Smooth muscle cell (in vitro differentiated cells): ENCODE measurements around the gene MFAP3L. TPM values are rescaled to one million over a fixed set of nuclear protein-coding genes. Genes with fewer than 3 reads are reported as not detected.

ENCODE experiments used
- DNase-seq: peaks from one replicate; lab custom pipeline; 2025; ENCODE audit not compliant: unreplicated experiment; lab: John Stamatoyannopoulos, UW
- H2AFZ ChIP-seq: fragments of 200-600 bp; sonication (generic); 2 replicates; pipeline ENCODE4 v1.6.0; 2016; ENCODE audit warnings: antibody characterized with exemption, low read depth, mild to moderate bottlenecking
- H3F3A ChIP-seq: fragments of 200-600 bp; sonication (generic); 2 replicates; pipeline ENCODE4 v1.6.0; 2017; ENCODE audit warnings: antibody characterized with exemption, low read depth
- H3K27ac ChIP-seq: fragments of 200-600 bp; sonication (generic); 2 replicates; pipeline ENCODE4 v1.5.1; 2016; ENCODE audit warnings: low read depth, mild to moderate bottlenecking
- H3K27me3 ChIP-seq: fragments of 200-600 bp; sonication (generic); 2 replicates; pipeline ENCODE4 v1.6.1; 2016; ENCODE audit warnings: low read depth, mild to moderate bottlenecking
- H3K36me3 ChIP-seq: fragments of 200-600 bp; sonication (generic); 2 replicates; pipeline ENCODE4 v1.5.1; 2016; ENCODE audit warnings: low read depth
- H3K4me1 ChIP-seq: fragments of 200-600 bp; sonication (generic); 2 replicates; pipeline ENCODE4 v1.5.1; 2016; ENCODE audit warnings: low read depth
- H3K4me2 ChIP-seq: fragments of 200-600 bp; sonication (generic); 2 replicates; pipeline ENCODE4 v1.6.0; 2016; ENCODE audit warnings: mild to moderate bottlenecking
- H3K4me3 ChIP-seq: fragments of 200-600 bp; sonication (generic); 2 replicates; pipeline ENCODE4 v1.5.1; 2016; ENCODE audit warnings: mild to moderate bottlenecking
- H3K79me2 ChIP-seq: fragments of 200-600 bp; sonication (generic); 2 replicates; pipeline ENCODE4 v1.6.0; 2016; ENCODE audit warnings: low read depth, mild to moderate bottlenecking
- H3K9ac ChIP-seq: fragments of 200-600 bp; sonication (generic); 2 replicates; pipeline ENCODE4 v1.6.0; 2016; ENCODE audit warnings: low read depth
- H3K9me3 ChIP-seq: fragments of 200-600 bp; sonication (generic); replicated peaks from 2 replicates; pipeline ENCODE4 v1.5.1; 2016; ENCODE audit warnings: low read depth
- H4K20me1 ChIP-seq: fragments of 200-600 bp; sonication (generic); 2 replicates; pipeline ENCODE4 v1.6.0; 2016; ENCODE audit warnings: low read depth
- CTCF ChIP-seq: fragments of 200-600 bp; sonication (generic); IDR thresholded peaks from 2 replicates; pipeline ENCODE4 v1.5.1; 2017; ENCODE audit warnings: borderline replicate concordance, mild to moderate bottlenecking, antibody characterized with exemption; ENCODE audit not compliant: insufficient read depth, poor library complexity, severe bottlenecking
- WGBS: methylation state at CpG from one replicate; pipeline ENCODE4 v1.1.7; 2016; ENCODE audit warnings: low lambda C conversion rate; 5-methylcytosine and 5-hydroxymethylcytosine counted together
- polyA plus RNA-seq: library from polyadenylated mRNA; unstranded; fragments of >200 nt; fragmentation: Nextera tagmentation; extraction: Ambion mirVana; gene quantifications from 2 replicates; pipeline ENCODE4 v1.2.1, GENCODE V29; 2016
- total RNA-seq: library from RNA; depleted of rRNA; stranded (reverse); fragments of >200 nt; gene quantifications from 2 replicates; pipeline ENCODE4 v1.2.3, GENCODE V29; 2014

MFAP3L gene
- total and polyA plus RNA-seq, 2 experiments from 2014 or later = 2.0 to 27.4 TPM

- Histone ChIP-seq H3K4me2 (no peak overlapping the region), H4K20me1 (no peaks in the 10 kb centered on the region), H3K27ac (no peak overlapping the region), H3K9me3 (no peaks in the 10 kb centered on the region), H3K79me2 (no peaks in the 10 kb centered on the region), H3K36me3 (no peaks in the 10 kb centered on the region), H3K27me3 (no peaks in the 10 kb centered on the region), H3K4me1 (peaks cover 25% of the 10 kb centered on the region), H3F3A (no peaks in the 10 kb centered on the region), H3K9ac (no peak overlapping the region), H3K4me3 (no peak overlapping the region), H2AFZ (no peak overlapping the region)
- no peak for DNase-seq
- TF ChIP-seq CTCF = no peak
- WGBS = 96% methylated on average over 2 of the region's 2 CpGs
Observed at GRCh38 chr4:169999923-170000322, 26.3 kb downstream of the MFAP3L start.

DNA sequence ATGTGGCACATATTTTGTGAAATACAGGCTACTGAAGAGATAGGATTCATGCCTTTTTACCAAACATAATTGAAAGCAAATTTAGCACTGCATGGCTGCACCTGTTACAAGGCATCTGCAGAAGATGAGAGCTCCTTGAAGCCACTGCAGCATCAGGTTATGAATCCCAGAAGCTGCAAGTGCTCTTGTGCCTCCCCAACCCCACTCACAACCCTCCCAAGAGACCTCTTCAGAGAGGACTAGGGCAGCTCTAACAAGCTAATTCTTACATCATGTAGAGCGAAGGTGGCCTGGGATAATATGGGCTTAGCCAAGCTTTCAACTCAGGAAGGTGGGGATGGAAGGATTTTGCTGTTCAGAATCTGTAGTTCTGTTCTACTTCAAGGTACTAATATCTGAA is 27.2 kb downstream of the MFAP3L start:
- no peak for DNase-seq
- no peak overlapping the region for H3K9ac ChIP-seq
- WGBS = 94% methylated on average over 1 of the region's 1 CpG
- H3K4me2 ChIP-seq = no peak overlapping the region
- no peak for TF ChIP-seq CTCF
- H4K20me1 ChIP-seq = no peaks in the 10 kb centered on the region
- no peak overlapping the region for H2AFZ ChIP-seq
- peaks cover 16% of the 10 kb centered on the region for H3K4me1 ChIP-seq
- no peaks in the 10 kb centered on the region for H3K36me3 ChIP-seq
- H3K9me3 ChIP-seq = no peaks in the 10 kb centered on the region
- H3F3A ChIP-seq = no peaks in the 10 kb centered on the region
- no peaks in the 10 kb centered on the region for H3K79me2 ChIP-seq
- H3K27ac ChIP-seq = no peak overlapping the region
- no peaks in the 10 kb centered on the region for H3K27me3 ChIP-seq
- no peak overlapping the region for H3K4me3 ChIP-seq

GRCh38 chr4:169996379-169997240 is 29.6 kb downstream of the MFAP3L start:
- no peaks in the 10 kb centered on the region for H3K36me3 ChIP-seq
- no peaks in the 10 kb centered on the region for H3K27me3 ChIP-seq
- no peak overlapping the region for H3K27ac ChIP-seq
- H3K4me3 ChIP-seq = no peak overlapping the region
- H3K4me2 ChIP-seq = no peak overlapping the region
- H3K9ac ChIP-seq = no peak overlapping the region
- no peaks in the 10 kb centered on the region for H3F3A ChIP-seq
- H3K79me2 ChIP-seq = no peaks in the 10 kb centered on the region
- H2AFZ ChIP-seq = no peak overlapping the region
- 78% methylated on average over 10 of the region's 10 CpGs for WGBS
- TF ChIP-seq CTCF = no peak
- DNase-seq = no peak
- H3K4me1 ChIP-seq = peaks cover 13% of the 10 kb centered on the region
- H3K9me3 ChIP-seq = no peaks in the 10 kb centered on the region
- H4K20me1 ChIP-seq = no peaks in the 10 kb centered on the region

DNA sequence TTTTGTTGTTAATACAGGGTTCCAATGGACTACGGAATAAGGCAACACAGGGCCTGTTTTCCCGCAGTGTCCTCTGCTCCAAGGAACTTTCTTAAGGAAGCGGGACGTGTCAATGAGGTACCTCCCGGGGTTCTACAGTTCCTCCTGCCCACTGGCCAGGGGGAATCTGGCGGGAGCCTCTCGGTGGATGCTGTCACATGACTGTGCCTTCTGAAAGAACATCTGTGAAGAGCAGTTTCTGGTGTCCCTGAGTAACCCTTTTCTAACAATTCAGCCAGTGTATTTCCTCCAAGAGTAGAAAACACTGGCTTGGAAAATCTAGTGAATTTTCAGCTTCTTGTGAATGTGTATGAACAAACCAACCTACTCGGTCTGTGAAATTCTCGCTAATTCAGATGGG is 32.7 kb downstream of the MFAP3L start:
- no peak for TF ChIP-seq CTCF
- Histone ChIP-seq H3K9me3 (no peaks in the 10 kb centered on the region), H3K4me2 (no peak overlapping the region), H3K36me3 (no peaks in the 10 kb centered on the region), H3K9ac (no peak overlapping the region), H3F3A (no peaks in the 10 kb centered on the region), H3K79me2 (no peaks in the 10 kb centered on the region), H3K27me3 (no peaks in the 10 kb centered on the region), H3K4me1 (peaks cover 5% of the 10 kb centered on the region), H4K20me1 (no peaks in the 10 kb centered on the region), H3K4me3 (no peak overlapping the region), H2AFZ (no peak overlapping the region), H3K27ac (no peak overlapping the region)
- 89% methylated on average over 9 of the region's 9 CpGs for WGBS
- no peak for DNase-seq
